CD14-positive monocyte (primary cell): Measurements from ENCODE around the gene MRPL36. TPM values are rescaled to one million over a fixed set of nuclear protein-coding genes. Genes with fewer than 3 reads are reported as not detected.

Experiments
- DNase-seq, 3 donors: peaks; one replicate each; pipeline ENCODE4 v3.0.0-alpha.2; 2011 to 2022
- H2AFZ ChIP-seq: 2 replicates; pipeline ENCODE4 v1.6.0; 2012; ENCODE audit warnings: mild to moderate bottlenecking, low read depth, low read length, inconsistent platforms; ENCODE audit not compliant: insufficient read depth, poor library complexity, severe bottlenecking
- H3K27ac ChIP-seq, 2 donors: 1 replicate in 1 of 2; 2 replicates in 1 of 2; pipeline ENCODE4 v1.5.1; 2012 to 2013; ENCODE audit warnings: low read length in 2 of 2, control low read depth in 1 of 2, inconsistent platforms in 1 of 2, low read depth in 1 of 2, mild to moderate bottlenecking in 1 of 2
- H3K27me3 ChIP-seq, 2 donors: one replicate each; pipeline versions ENCODE4 v1.6.0 to v1.6.1; 2011 to 2013; ENCODE audit warnings: low read length in 2 of 2; ENCODE audit not compliant: control insufficient read depth in 2 of 2, insufficient read depth in 2 of 2
- H3K36me3 ChIP-seq, 2 donors: replicated peaks in 1 of 2; 1 replicate in 1 of 2; 2 replicates in 1 of 2; pipeline versions ENCODE4 v1.5.1 to v1.6.1; 2012 to 2013; ENCODE audit warnings: low read length in 2 of 2, control low read depth in 1 of 2, inconsistent platforms in 1 of 2, mild to moderate bottlenecking in 1 of 2; ENCODE audit not compliant: insufficient read depth in 2 of 2, control insufficient read depth in 1 of 2
- H3K4me1 ChIP-seq, 2 donors: 1 replicate in 1 of 2; 2 replicates in 1 of 2; pipeline versions ENCODE4 v1.5.1 to v1.6.1; 2012 to 2013; ENCODE audit warnings: low read length in 2 of 2, control low read depth in 1 of 2, inconsistent platforms in 1 of 2, mild to moderate bottlenecking in 1 of 2, moderate library complexity in 1 of 2; ENCODE audit not compliant: insufficient read depth in 2 of 2, control insufficient read depth in 1 of 2
- H3K4me2 ChIP-seq: replicated peaks from 2 replicates; pipeline ENCODE3; 2012; ENCODE audit warnings: low read length, moderate library complexity, mild to moderate bottlenecking; ENCODE audit not compliant: poor library complexity, severe bottlenecking; ENCODE audit errors: extremely low read depth
- H3K4me3 ChIP-seq, 3 experiments: fragments of 200-600 bp in 1 of 3; sonication (generic) in 1 of 3; replicated peaks in 1 of 3; 1 replicate in 2 of 3; 2 replicates in 1 of 3; pipeline ENCODE4 v1.5.1; 2011 to 2013; ENCODE audit warnings: low read length in 3 of 3, mild to moderate bottlenecking in 3 of 3, control low read depth in 2 of 3, low read depth in 2 of 3, inconsistent platforms in 1 of 3, moderate library complexity in 1 of 3
- H3K79me2 ChIP-seq: 2 replicates; pipeline ENCODE4 v1.6.0; 2012; ENCODE audit warnings: mild to moderate bottlenecking, control low read depth, inconsistent platforms, low read length, moderate library complexity; ENCODE audit not compliant: insufficient read depth
- H3K9ac ChIP-seq: 2 replicates; pipeline ENCODE4 v1.6.0; 2017; ENCODE audit warnings: low read length, mild to moderate bottlenecking; ENCODE audit not compliant: insufficient read depth, poor library complexity, severe bottlenecking
- H3K9me3 ChIP-seq, 2 donors: replicated peaks in 1 of 2; 1 replicate in 1 of 2; 2 replicates in 1 of 2; pipeline versions ENCODE4 v1.5.1 to v1.6.1; 2012 to 2013; ENCODE audit warnings: low read length in 2 of 2, control low read depth in 1 of 2; ENCODE audit not compliant: control insufficient read depth in 1 of 2, insufficient read depth in 1 of 2
- H4K20me1 ChIP-seq: 2 replicates; pipeline ENCODE4 v1.6.0; 2012; ENCODE audit warnings: mild to moderate bottlenecking, low read length, control low read depth, moderate library complexity; ENCODE audit not compliant: insufficient read depth
- H3K27ac Mint-ChIP-seq, 7 donors: one replicate each; pipeline ENCODE4 v1.8.0; 2020; ENCODE audit warnings: mild to moderate bottlenecking in 7 of 7, mixed read lengths in 7 of 7, moderate library complexity in 6 of 7, inconsistent platforms in 2 of 7
- H3K27me3 Mint-ChIP-seq, 3 donors: one replicate each; pipeline ENCODE4 v1.8.0; 2021 to 2022; ENCODE audit warnings: low read depth in 3 of 3, mild to moderate bottlenecking in 3 of 3, mixed read lengths in 3 of 3, moderate library complexity in 3 of 3, inconsistent platforms in 1 of 3
- H3K36me3 Mint-ChIP-seq, 2 donors: one replicate each; pipeline ENCODE4 v1.8.0; 2020; ENCODE audit warnings: mixed read lengths in 2 of 2, inconsistent platforms in 1 of 2, mild to moderate bottlenecking in 1 of 2
- H3K4me1 Mint-ChIP-seq: one replicate; pipeline ENCODE4 v1.8.0; 2020; ENCODE audit warnings: mild to moderate bottlenecking, mixed read lengths
- H3K4me3 Mint-ChIP-seq, 2 donors: one replicate each; pipeline ENCODE4 v1.8.0; 2020; ENCODE audit warnings: mild to moderate bottlenecking in 2 of 2, mixed read lengths in 2 of 2, moderate library complexity in 1 of 2
- H3K9me3 Mint-ChIP-seq, 7 donors: one replicate each; pipeline ENCODE4 v1.8.0; 2020 to 2022; ENCODE audit warnings: mixed read lengths in 7 of 7, mild to moderate bottlenecking in 6 of 7, moderate library complexity in 6 of 7, inconsistent platforms in 2 of 7
- WGBS: methylation state at CpG from one replicate; pipeline ENCODE4 v1.1.5; 2013; ENCODE audit warnings: missing lambda C conversion rate; ENCODE audit not compliant: insufficient coverage; 5-methylcytosine and 5-hydroxymethylcytosine counted together
- intact Hi-C, 2 donors: fragments of 100-400 bp; cut with micrococcal nuclease; formaldehyde crosslinking; loops; one replicate each; pipeline versions ENCODE4 v1.15.0 to v1.15.1; 2023
- polyA plus RNA-seq, 3 donors: library from polyadenylated mRNA; depleted of rRNA in 1 of 3; unstranded in 2 of 3; stranded (reverse) in 1 of 3; fragments of 300-500 nt in 2 of 3; fragments of >200 nt in 1 of 3; fragmentation: Illumina TruSeq in 2 of 3; gene quantifications; 1 replicate in 2 of 3; 2 replicates in 1 of 3; pipeline ENCODE4 v1.2.3, GENCODE V29; 2012 to 2021
- TF ChIP-seq, protein P1 (sequence below): fragments of 200-600 bp; IDR thresholded peaks from one replicate; pipeline ENCODE4 v1.8.0; 2022; ENCODE audit warnings: antibody characterized with exemption, mild to moderate bottlenecking

Gene MRPL36
- polyA plus RNA-seq, 3 donors: 17.9 to 81.7 (median 65.9) TPM

DNA sequence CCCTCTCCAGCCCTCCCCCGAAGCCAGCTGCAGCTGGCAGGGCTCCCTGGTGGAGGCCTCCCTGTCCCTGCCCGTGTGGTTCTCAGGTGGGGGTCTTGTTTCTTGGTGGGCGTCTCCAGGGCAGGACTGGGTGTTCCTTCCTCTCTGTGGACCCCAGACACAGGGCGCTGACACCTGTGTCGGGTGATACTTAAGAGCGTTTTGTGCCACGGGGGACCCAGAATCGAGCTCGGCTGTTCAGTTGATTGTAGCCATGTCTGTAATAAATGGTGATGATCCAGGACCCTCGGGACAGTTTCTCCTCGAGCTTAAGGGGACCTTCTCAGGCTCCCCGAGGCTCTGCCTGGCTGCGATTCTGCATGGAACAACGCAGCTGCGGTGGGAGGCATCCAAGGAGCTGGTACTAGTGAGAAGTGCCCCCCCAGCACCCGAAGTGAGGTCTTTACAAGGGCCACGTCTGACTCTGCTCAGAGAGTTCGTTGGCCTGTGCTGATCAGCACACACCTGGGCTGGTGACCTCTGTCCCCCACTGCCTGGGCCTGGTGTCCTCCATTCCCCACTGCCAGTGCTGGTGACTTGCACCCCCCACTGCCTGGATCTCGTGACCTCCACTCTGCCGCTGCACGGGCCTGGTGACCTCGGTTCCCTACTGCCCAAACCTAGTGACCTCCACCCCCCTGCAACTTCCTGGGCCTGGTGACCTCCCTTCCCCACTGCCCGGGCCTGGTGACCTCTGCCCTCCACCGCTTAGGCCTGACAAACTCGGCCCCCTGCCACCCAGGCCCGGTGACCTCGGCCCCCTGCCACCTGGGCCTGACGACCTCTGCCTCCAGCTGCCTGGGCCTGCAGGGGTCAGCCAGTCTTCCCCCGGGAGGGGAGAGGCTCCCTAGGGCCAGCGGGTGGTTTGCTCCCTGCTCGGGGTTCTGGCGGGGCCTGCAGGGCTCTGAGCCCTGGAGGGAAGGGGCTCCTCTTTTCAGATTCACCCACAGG is 37.5 kb upstream of the MRPL36 start:
- H3K9me3 Mint-ChIP-seq: no peaks in the 10 kb centered on the region
- TF ChIP-seq, protein P1, sequence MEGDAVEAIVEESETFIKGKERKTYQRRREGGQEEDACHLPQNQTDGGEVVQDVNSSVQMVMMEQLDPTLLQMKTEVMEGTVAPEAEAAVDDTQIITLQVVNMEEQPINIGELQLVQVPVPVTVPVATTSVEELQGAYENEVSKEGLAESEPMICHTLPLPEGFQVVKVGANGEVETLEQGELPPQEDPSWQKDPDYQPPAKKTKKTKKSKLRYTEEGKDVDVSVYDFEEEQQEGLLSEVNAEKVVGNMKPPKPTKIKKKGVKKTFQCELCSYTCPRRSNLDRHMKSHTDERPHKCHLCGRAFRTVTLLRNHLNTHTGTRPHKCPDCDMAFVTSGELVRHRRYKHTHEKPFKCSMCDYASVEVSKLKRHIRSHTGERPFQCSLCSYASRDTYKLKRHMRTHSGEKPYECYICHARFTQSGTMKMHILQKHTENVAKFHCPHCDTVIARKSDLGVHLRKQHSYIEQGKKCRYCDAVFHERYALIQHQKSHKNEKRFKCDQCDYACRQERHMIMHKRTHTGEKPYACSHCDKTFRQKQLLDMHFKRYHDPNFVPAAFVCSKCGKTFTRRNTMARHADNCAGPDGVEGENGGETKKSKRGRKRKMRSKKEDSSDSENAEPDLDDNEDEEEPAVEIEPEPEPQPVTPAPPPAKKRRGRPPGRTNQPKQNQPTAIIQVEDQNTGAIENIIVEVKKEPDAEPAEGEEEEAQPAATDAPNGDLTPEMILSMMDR: no peak

DNA sequence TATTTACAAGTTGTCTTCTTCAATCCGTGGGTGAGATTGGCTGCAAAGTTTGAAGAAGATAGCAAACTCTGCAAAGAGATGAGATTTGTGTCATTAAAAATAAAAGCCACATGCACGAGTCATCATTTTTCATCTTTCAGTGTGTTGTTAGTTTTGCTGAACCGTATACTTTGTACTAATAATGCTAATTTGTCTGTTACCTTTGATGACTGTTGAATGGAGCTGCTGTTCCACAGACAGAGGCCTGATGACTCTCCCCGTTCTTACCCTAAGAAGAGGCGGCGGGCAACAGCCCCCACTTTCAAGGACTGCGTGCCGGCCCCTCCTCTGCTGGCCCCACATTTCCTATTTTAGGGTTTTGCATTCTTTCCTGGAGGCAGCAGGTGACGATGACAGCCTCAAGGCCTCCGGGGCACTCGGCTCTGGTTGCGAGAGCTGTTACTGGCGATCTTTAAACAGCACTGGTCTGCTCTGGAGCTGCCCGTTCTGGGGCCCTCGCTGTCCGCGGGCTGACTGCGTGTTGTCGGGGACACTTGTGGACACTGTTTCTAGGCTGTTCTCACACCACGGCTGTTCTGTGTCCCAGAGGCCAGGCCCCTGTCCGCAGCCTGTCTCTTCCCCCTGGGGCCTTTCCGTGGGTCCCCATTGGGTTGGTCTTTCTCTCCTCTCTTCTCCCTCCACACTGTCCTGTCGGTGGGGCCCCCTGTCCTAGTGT is 36.7 kb upstream of the MRPL36 start:
- H3K36me3 ChIP-seq: no peaks in the 10 kb centered on the region
- no peaks in the 10 kb centered on the region for H3K4me1 ChIP-seq
- Mint-ChIP-seq H3K4me3 (peak overlapping the region in 1 of 2 donors; percentile 35), H3K27ac (peak overlapping the region in 1 of 7 donors; percentile 60), H3K4me1 (no peaks in the 10 kb centered on the region), H3K27me3 (peaks cover 17 to 46% (median 18%) of the 10 kb centered on the region in 3 donors), H3K36me3 (no peaks in the 10 kb centered on the region), H3K9me3 (no peaks in the 10 kb centered on the region)
- H3K9me3 ChIP-seq: no peaks in the 10 kb centered on the region
- H3K79me2 ChIP-seq: no peaks in the 10 kb centered on the region
- no peaks in the 10 kb centered on the region for H3K27me3 ChIP-seq
- no peak for DNase-seq
- H3K4me2 ChIP-seq: no peak overlapping the region
- H3K4me3 ChIP-seq: no peak overlapping the region
- intact Hi-C loops: no loop called here
- no peak overlapping the region for H3K9ac ChIP-seq
- WGBS: 72% methylated on average over 18 of the region's 23 CpGs
- H4K20me1 ChIP-seq: no peaks in the 10 kb centered on the region
- TF ChIP-seq, protein P1: no peak
- H3K27ac ChIP-seq: no peak overlapping the region
- H2AFZ ChIP-seq: no peak overlapping the region

More for the DNA sequence above, 37.5 kb upstream of the MRPL36 start:
- H3K36me3 ChIP-seq: no peaks in the 10 kb centered on the region
- DNase-seq: no peak
- Mint-ChIP-seq H3K27me3 (peaks cover 17 to 40% (median 18%) of the 10 kb centered on the region in 3 donors), H3K36me3 (no peaks in the 10 kb centered on the region), H3K4me3 (peak overlapping the region in 1 of 2 donors; percentile 24), H3K4me1 (no peaks in the 10 kb centered on the region), H3K27ac (no peak overlapping the region)
- H3K9me3 ChIP-seq: no peaks in the 10 kb centered on the region
- no peak overlapping the region for H3K27ac ChIP-seq
- no peak overlapping the region for H3K4me2 ChIP-seq
- no peak overlapping the region for H3K4me3 ChIP-seq
- H3K4me1 ChIP-seq: no peaks in the 10 kb centered on the region
- no peak overlapping the region for H3K9ac ChIP-seq
- 89% methylated on average over 24 of the region's 32 CpGs for WGBS
- no peaks in the 10 kb centered on the region for H3K79me2 ChIP-seq
- no peaks in the 10 kb centered on the region for H4K20me1 ChIP-seq
- H3K27me3 ChIP-seq: no peaks in the 10 kb centered on the region
- no peak overlapping the region for H2AFZ ChIP-seq
- intact Hi-C loops: no loop called here
